GM18907 (cell line): ENCODE measurements around the gene PANK1.
A peak's percentile ranks its signal among the peaks of the same experiment; 100 is the strongest.

ENCODE experiments used
- ATAC-seq: cut with Tn5 transposase; IDR thresholded peaks from one replicate; pipeline ENCODE4 v1.9.1; 2021; ENCODE audit warnings: mild to moderate bottlenecking, moderate library complexity; ENCODE audit not compliant: unreplicated experiment

PANK1 gene

DNA sequence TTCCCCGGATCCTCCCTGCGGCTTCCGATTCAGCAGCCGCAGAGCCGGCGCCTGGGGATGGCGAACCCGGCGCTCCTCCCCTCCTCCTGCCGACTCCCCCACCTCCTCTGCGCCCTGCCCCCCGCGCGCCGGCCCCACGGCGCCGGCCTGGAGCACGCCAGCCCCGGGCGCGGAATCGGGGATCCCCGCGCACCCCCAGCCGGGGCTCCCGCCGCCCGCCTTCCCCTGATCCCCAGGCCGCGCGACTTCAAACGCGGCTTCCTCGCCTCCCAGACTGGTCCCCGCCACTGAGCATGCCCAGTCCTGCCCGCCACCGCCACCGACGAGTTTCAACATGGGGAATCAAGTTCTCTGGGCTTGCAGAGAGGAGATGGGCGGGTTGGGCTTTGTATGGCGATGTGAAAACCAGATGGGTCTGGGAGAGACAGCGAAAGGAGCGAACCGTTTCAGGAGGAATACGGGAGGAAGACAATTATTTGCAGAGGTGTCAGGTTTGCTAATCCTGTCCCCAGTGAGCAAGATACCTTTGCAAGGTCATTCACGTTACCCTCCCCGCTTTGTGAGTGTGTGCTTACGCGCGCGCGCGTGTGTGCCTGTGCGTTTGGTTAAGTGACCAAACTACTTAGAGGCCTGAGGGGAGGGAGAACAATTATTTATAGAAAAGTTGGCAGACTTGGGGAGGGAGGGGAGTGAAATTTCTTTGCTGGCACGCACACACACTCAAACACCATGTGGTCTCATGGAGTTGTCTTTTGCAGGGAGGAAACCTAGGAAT, at the start of gene PANK1:
PANK1 (minus strand) TSS at position 276 of the 775 bp plus-strand sequence. CDS start 351 bp downstream, outside the sequence.
- ATAC-seq = peak; percentile 51

GRCh38 chr10:89693176-89693575, 48.1 kb upstream of the PANK1 start:
- no peak for ATAC-seq

DNA sequence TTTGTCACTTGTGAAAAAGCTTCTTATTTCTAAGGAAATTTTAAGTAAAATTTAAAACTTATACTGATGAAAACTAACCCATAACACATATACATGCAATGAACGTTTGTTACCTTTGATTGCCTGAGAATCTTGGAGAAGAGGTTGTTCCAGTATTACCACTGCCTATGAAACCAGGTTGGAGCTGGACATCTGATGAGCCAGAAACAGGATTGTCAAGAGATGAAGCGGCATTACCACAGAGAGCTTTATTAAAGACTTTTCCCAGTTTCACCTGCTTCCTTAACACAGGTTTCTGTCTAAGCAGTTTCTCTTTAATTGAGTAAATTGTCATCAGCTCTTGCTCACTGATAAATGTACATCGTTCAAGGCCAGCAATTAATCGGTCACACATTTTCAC, 47.4 kb upstream of the PANK1 start:
- no peak for ATAC-seq

GRCh38 chr10:89690027-89690426, 45.0 kb upstream of the PANK1 start:
- ATAC-seq = no peak

- ATAC-seq = no peak
Measured at GRCh38 chr10:89685936-89686335, 40.9 kb upstream of the PANK1 start.

DNA sequence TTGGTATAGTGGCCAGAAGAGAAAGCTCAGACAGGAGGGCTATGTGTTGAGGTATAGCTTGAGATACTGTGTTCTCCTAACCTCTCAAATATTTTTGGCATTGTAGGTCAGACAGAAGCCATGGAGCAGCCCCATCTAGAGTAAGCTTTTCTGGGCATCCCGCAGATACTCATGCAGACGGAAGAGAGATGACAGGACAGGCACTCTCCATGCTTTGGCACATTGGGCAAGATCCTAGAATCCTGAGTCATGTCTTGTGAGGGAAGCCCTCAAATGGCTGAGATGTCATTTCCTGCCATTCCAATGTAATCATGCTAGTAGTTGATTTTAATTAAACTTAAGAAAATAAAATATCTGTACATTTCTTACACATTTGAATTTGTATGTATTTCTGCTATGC, 39.6 kb upstream of the PANK1 start:
- ATAC-seq = no peak

DNA sequence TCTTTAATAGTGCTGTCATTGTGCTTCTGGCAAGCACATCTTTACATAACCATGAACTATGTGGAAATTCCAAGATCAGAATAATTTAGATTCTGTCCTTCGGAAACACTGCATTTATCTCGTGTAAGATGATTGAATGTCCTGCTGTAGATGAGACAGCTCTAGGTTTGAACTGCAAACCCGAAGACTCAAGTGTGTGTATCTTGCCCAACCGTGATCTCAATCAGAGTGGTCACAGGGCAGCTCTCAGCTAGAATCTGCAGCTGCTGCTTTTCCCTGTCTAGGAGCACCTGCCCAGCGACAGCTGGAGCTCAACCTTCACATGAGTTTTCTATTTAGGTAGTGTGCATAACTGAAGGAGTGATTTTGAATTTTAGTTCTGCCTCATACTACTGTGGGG, 38.8 kb upstream of the PANK1 start:
- ATAC-seq = no peak

GRCh38 chr10:89679986-89680385, 34.9 kb upstream of the PANK1 start:
- ATAC-seq = no peak

GRCh38 chr10:89677341-89677740, 32.3 kb upstream of the PANK1 start:
- ATAC-seq = no peak

- ATAC-seq = no peak
Measured at GRCh38 chr10:89670926-89671325, 25.9 kb upstream of the PANK1 start.

DNA sequence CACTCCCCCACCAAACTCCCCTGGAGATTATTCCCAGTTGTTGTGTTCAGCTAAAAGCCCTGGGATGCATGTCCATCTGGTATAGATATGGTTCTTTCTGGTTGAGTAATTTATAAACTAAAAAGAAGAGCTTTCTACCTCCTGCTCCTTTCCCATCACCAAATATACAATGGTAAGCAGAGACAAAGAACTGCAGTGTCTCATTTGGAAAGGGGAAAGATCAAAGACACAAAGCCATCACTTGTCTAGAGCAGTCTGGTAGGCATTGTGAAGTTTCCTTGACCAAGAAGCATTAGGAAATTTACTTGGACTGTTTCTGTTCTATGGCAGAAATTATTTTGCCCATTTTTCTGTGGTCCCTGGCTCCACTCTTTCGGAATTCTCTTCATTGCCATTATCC, 24.9 kb upstream of the PANK1 start:
- no peak for ATAC-seq

GRCh38 chr10:89668386-89669071, 23.5 kb upstream of the PANK1 start:
- ATAC-seq = no peak

- ATAC-seq = no peak
Measured at GRCh38 chr10:89666138-89666537, 21.1 kb upstream of the PANK1 start.

DNA sequence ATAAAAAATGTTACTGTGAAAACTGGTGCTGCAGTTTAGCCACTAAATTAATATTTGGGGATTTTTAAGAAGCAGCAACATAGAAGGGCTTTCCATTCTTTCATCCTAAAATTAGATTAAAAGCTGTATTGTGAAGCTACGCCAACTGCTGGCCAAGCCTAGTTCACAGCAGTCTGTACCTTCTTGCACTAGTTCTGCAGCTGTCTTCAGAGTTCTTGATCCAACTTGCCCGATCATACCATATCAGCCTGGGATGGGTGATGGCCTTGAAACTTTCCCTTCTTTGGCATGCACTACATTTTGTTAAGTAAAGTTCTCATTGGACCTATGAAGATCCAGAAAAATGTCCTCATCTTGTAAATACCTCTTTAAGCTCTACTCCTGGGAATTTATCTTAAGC, 20.3 kb upstream of the PANK1 start:
- ATAC-seq = no peak

DNA sequence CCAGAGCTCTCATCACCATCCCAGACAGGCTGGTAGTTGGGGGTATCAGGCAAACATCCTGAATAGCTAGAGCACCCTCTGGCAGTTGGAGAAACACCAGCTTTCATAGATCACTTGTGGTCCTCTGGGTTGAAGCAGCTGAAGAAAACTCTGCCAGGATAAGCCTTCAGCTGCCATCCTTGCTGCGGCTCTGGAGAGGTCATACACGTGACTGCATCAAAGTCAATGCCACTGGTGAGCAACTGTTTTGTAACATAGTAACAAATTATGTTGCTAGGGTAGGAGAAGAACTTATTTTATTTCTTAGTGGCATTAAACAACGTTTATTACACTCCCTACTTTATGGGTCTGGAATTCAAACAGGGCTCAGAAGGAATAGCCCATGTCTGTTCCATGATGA, 19.2 kb upstream of the PANK1 start:
- ATAC-seq = no peak

GRCh38 chr10:89663144-89663543, 18.1 kb upstream of the PANK1 start:
- no peak for ATAC-seq

DNA sequence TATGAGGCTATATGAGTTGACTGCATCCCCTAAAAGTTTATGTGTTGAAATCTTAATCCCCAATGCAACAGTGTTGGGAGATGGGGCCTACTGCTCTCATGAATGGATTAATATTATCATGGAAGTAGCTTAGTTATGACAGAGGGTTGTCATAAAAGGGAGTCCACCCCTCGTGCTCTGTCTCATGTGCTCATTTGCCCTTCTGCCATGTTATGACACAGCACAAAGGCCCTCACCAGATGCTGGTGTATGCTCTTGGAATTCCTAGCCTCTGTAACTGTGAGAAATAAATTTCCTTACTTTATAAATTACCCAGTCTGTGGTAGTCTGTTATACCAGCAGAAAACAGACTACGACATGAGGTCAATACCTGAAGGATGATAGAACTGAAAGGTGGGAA, 17.6 kb upstream of the PANK1 start:
- ATAC-seq = no peak

- no peak for ATAC-seq
Measured at GRCh38 chr10:89659143-89660131, 14.4 kb upstream of the PANK1 start.

DNA sequence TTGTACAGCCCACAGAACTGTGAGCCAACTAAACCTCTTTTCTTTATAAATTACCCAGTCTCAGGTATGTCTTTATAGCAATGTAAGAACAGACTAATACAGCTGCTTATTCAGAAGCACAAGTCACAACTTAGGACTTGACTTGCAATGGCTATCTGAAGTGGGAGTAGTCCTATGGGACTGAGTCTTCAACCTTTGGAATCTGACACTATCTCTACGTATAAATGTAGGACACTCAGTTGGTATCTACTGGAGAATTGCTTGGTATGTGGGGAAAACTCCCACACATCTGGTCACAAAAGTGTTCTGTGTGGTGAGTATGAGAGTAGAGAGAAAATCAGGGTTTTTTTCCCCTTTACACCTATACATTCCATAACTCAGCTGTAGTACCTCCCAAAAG, 12.3 kb upstream of the PANK1 start:
- no peak for ATAC-seq

DNA sequence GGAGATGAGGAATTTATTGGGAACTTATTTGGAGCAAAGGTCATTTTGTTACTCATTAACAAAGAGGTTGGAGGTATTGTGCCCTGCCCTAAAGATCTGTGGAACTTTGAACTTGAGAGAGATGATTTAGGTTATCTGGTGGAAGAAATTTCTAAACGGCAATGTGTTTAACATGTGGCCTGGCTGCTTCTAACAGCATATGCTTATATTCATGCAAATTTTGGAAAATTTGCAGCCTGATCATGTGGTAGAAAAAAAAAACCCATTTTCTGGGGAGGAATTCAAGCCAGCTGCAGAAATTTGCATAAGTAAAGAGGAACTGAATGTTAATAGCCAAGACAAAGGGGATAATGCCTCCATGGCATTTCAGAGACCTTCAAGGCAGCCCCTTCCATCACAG, 10.7 kb upstream of the PANK1 start:
- no peak for ATAC-seq

DNA sequence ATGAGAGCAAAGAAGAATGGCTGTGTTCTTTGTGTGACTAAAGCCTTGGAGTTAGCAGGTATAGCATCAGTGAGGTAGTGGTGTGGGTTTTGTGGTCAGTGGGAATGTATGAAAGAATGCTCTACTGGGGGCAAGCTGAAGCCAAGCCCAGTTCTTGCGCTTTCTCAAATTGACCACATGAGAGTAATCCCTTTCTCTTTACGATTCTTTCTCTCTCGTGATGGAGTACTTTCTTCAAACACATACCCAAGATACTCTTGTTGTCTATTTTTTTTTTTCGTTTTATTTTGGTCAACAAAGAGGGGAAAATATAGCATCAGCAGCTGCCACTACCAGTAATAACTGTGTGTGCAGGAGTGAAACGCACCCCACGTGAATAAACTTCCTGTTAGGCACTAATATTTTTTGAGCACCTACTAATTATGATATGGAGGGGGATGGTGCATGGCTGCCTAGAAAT, 8.4 kb upstream of the PANK1 start:
- peak; percentile 59 for ATAC-seq
